GM19193 (cell line): Measurements from ENCODE around the gene MS4A3.

Source experiments
- POLR2A ChIP-seq: IDR thresholded peaks from 4 replicates; pipeline ENCODE4 v1.6.1; 2011; ENCODE audit not compliant: insufficient read depth, insufficient read length; ENCODE audit errors: extremely low read depth

The MS4A3 gene

GRCh38 chr11:60056349-60056969 lies at the start of gene MS4A3:
TSS of gene MS4A3 (plus strand) at chr11:60056665. CDS start at chr11:60061161, 4,496 bp downstream.
- TF ChIP-seq POLR2A, result no peak

DNA sequence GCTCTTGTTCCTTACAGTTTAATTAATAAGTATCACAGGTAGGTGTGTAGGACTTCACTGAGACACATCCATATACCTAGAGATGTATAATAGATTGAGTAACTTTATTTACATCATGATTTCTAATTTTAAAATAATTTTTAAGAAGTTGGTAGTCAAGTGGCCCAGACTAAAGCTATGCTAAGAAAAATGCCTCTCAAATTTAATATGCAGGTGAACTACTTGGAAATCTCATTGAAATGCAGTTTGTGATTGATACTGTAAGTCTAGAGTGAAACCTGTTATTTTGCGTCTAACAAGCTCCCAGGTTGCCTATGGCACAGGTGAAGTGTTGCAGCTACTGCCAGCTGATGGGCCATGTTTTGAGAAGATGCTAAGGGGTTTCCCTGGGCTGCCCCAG lies 39.6 kb upstream of the MS4A3 start, which contains the start of gene OOSP4B:
Gene OOSP4B (plus strand): TSS at position 301 of the 400 bp plus-strand sequence.
- TF ChIP-seq POLR2A, result no peak

DNA sequence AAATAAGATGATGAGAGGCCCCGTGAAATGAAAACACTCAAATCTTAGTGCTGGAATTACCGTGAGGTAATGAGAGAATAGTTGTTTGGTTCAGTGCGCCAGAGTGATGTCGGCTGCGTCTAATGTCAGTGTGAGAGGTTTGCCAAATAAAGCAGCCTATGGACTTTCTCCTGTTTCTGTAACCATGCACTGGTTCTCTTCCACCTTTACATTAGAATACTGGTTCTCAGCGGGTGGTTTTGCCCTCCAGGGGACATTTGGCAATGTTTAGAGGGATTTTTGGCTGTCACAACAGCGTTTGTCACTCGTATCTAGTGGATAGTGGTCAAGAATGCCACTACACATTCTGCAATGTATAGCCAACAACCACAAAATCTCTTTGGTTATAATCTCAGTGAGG lies 38.4 kb upstream of the MS4A3 start:
- TF ChIP-seq POLR2A, result no peak

- no peak for TF ChIP-seq POLR2A
Observed at GRCh38 chr11:60029015-60029632, 27.3 kb upstream of the MS4A3 start.

DNA sequence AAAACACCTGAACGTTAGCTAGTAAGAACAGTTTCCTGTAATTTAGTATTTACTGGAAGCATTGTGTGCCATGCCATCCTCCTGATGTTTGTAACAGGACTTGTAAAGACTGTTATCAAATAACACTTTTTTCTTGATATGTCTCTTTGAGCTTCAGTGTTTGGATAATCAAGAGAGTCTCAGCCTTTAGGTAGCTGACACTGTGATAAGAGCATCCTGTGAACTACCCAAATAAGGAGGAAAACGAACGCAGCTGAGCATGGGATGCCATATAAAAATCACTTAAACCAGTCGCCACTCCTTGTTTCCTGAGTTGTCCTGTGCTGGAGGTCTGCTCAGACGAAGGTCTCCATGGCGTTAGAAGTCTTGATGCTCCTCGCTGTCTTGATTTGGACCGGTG lies 16.4 kb upstream of the MS4A3 start, which contains the start of gene OOSP2:
Gene OOSP2 (plus strand): TSS at position 301 of the 400 bp plus-strand sequence. CDS start 51 bp downstream, at position 352.
- TF ChIP-seq POLR2A, result no peak

DNA sequence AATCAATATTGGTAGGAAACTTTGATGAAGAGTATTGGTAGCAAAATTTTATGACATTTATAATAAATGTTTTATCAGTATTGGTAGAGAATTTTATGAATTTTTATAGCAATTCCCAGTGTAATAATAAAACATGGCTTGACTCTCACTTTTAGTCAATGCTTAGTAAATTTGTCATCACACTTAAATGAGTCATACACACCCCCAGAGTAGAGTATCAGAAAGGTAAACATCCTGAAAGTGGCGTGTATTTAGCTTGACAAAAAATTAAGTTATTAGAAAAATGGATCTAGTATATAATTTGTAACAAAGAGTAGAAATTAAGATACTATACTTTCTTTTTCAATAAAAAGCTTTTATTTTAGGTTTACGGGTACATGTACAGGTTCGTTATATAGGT lies 2.6 kb downstream of the MS4A3 start:
- TF ChIP-seq POLR2A, result no peak

GRCh38 chr11:60059521-60060240 lies 3.2 kb downstream of the MS4A3 start:
- TF ChIP-seq POLR2A, result no peak

DNA sequence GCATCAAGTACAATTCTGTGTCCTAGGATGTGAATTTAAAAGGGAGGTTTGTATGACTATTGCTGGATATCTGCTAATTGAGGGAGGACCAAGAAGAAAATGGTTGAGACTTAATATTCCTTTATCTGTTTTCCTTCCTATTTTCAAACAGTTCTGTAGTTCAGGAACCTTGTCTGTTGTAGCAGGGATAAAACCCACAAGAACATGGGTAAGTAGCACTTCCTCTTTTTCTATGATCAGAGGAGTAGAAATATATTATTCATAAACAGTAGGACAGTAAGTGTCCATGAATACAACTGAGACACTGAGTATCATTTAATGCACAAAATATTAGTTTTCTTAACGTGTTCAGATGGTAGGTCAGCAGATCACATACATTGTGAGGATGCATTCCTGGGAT lies 7.6 kb downstream of the MS4A3 start:
- no peak for TF ChIP-seq POLR2A

DNA sequence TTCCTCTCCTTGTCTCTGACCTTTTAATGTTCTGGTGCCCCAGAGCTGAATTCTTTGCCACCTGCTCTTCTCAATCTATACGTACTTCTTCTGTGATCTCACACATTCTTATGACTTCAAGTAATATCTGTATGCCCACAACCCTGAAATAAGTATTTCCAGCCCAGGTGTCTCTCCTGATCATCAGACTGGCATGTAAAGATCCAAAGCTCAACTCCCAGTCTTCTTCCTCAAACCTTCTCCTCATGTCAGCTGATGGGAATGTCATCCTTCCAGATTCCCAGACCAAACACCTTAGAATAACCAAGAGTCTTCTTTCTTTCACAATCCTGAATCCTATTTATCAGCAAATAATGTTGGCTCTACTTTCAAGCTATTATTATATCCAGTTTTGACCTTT lies 9.3 kb downstream of the MS4A3 start:
- no peak for TF ChIP-seq POLR2A

- TF ChIP-seq POLR2A, result no peak
Observed at GRCh38 chr11:60069450-60069849, 13.0 kb downstream of the MS4A3 start.

DNA sequence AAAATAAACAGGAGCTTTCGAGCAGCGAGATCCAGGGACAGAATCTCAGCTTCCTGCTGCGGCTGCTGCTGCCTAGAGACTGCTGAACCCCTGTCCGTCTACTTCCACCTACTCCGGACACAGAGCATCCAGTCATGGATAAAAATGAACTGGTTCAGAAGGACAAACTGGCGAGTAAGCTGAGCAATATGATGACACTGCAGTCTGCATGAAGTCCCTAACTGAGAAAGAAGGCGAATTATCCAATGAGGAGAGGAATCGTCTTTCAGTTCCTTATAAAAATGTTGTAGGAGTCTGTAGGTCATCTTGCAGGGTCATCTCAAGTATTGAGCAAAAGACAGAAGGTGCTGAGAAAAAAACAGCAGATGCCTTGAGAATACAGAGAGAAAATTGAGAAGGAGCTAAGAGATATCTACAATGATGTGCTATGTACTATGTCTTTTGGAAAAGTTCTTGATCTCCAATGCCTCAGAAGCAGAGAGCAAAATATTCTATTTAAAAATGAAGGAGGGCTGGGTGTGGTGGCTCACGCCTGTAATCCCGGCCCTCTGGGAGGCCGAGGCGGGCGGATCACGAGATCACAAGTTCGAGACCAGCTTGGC lies 20.9 kb downstream of the MS4A3 start:
- no peak for TF ChIP-seq POLR2A

DNA sequence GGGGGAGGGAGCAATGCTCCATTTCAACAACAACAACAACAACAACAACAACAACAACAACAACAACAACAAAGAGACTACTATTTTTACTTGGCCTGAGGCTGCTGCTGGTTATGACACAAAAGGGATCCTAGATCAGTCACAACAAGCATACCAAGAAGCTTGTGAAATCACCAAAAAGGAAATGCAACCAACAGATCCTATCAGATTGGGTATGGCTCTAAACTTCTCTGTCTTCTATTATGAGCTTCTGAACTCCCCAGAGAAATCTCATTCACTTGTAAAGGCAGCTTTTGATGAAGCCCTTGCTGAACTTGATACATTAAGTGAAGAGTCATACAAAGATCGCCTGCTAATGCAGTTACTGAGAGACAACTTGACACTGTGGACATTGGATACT lies 21.5 kb downstream of the MS4A3 start:
- TF ChIP-seq POLR2A, result no peak

DNA sequence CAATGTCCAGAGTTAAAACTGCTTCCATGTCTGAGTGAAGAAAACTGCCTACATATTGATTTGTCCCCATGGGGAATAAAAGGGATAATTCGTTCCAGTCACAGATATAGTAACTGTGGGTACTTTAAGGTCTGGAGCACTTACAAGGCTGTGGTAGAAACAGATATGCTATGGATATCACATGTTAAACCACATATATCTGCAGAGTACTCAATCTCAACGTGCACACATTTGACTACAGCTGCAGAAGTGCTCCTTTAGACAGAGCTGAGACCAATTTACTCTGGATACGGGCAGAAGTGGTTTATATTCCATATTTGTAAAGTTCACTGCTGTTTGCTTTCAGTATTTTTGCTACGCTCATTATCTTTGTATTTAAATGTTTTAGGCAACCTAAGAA lies 22.3 kb downstream of the MS4A3 start:
- no peak for TF ChIP-seq POLR2A

DNA sequence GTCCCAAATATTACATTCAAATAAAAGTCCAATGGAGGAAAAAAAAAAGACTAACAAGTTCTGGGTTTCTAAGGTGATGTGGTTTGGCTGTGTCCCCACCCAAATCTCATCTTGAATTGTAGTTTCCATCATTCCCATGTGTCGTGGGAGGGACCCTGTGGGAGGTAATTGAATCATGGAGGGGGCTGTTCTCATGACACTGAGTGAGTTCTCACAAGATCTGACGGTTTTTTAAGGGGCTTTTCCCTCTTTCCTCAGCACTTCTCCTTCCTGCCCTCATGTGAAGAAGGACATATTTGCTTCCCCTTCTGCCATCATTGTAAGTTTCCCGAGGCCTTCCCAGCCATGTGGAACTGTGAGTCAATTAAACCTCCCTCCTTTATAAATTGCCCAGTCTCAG lies 24.1 kb downstream of the MS4A3 start:
- no peak for TF ChIP-seq POLR2A

GRCh38 chr11:60084631-60085273 lies 28.3 kb downstream of the MS4A3 start:
- TF ChIP-seq POLR2A, result no peak
